Uterus (tissue), 4 donors: ENCODE measurements around the gene IMMP1L. TPM values are rescaled to one million over a fixed set of nuclear protein-coding genes. Genes with fewer than 3 reads are reported as not detected.

ENCODE experiments used
- DNase-seq, 2 donors: peaks; one replicate each; pipeline ENCODE4 v3.0.0-alpha.2; 2019 to 2020
- H3K27ac ChIP-seq, 2 donors: fragments of 200-600 bp; sonication (generic); 1 replicate in 1 of 2; 2 replicates in 1 of 2; pipeline ENCODE4 v1.5.1; 2016 to 2018
- H3K27me3 ChIP-seq, 2 donors: fragments of 200-600 bp; sonication (generic); one replicate each; pipeline ENCODE4 v1.5.1; 2018 to 2019; ENCODE audit warnings: control low read depth in 1 of 2
- H3K36me3 ChIP-seq, 2 donors: fragments of 200-600 bp; sonication (generic); one replicate each; pipeline ENCODE4 v1.5.1; 2019; ENCODE audit warnings: control low read depth in 1 of 2
- H3K4me1 ChIP-seq, 2 donors: fragments of 200-600 bp; sonication (generic); one replicate each; pipeline ENCODE4 v1.5.1; 2018 to 2019; ENCODE audit warnings: control low read depth in 1 of 2
- H3K4me3 ChIP-seq, 2 donors: fragments of 200-600 bp; sonication (generic); 1 replicate in 1 of 2; 2 replicates in 1 of 2; pipeline ENCODE4 v1.5.1; 2018 to 2019; ENCODE audit warnings: mild to moderate bottlenecking in 1 of 2
- H3K9me3 ChIP-seq, 2 donors: fragments of 200-600 bp; sonication (generic); one replicate each; pipeline ENCODE4 v1.5.1; 2019; ENCODE audit warnings: control low read depth in 1 of 2
- CTCF ChIP-seq, 4 experiments: fragments of 200-600 bp in 2 of 4; fragments of 450-650 bp in 2 of 4; sonication (generic) in 2 of 4; IDR thresholded peaks; one replicate each; pipeline ENCODE4 v1.5.1; 2016 to 2019; ENCODE audit warnings: antibody characterized with exemption in 4 of 4, mild to moderate bottlenecking in 2 of 4, moderate library complexity in 1 of 4
- POLR2A ChIP-seq, 2 donors: fragments of 450-650 bp; IDR thresholded peaks; one replicate each; pipeline ENCODE4 v1.6.1; 2016; ENCODE audit warnings: antibody characterized with exemption in 2 of 2, mild to moderate bottlenecking in 1 of 2, moderate library complexity in 1 of 2
- intact Hi-C: fragments of 100-400 bp; cut with DNase I; formaldehyde crosslinking; loops from one replicate; pipeline ENCODE4 v1.15.1; 2023; ENCODE audit warnings: low total_unique reads
- total RNA-seq, 4 donors: library from RNA; depleted of rRNA in 3 of 4; stranded (reverse); fragments of >200 nt in 3 of 4; gene quantifications; one replicate each; pipeline versions ENCODE4 v1.1.0 to v1.2.4, GENCODE V29; 2014 to 2023
- donor health status: DM: yes; HTN: yes; CAD: no.

The IMMP1L gene
- total RNA-seq, 4 donors from 2014 or later, result 2.6 to 32.2 (median 19.8) TPM

GRCh38 chr11:31478223-31478590, 31.2 kb downstream of the IMMP1L start:
- no peaks in the 10 kb centered on the region for H3K9me3 ChIP-seq
- DNase-seq, result no peak
- no peaks in the 10 kb centered on the region for H3K4me1 ChIP-seq
- no peak overlapping the region for H3K27ac ChIP-seq
- no peak for TF ChIP-seq POLR2A (IDR thresholded peaks at IDR 0.05)
- TF ChIP-seq CTCF (IDR thresholded peaks at IDR 0.05), result no peak
- no peaks in the 10 kb centered on the region for H3K36me3 ChIP-seq
- intact Hi-C loops, result no loop called here
- no peak overlapping the region for H3K4me3 ChIP-seq
- H3K27me3 ChIP-seq, result no peaks in the 10 kb centered on the region

GRCh38 chr11:31477528-31478222, 31.7 kb downstream of the IMMP1L start:
- intact Hi-C loops, result no loop called here
- H3K36me3 ChIP-seq, result no peaks in the 10 kb centered on the region
- H3K9me3 ChIP-seq, result no peaks in the 10 kb centered on the region
- no peak overlapping the region for H3K4me3 ChIP-seq
- H3K4me1 ChIP-seq, result no peaks in the 10 kb centered on the region
- TF ChIP-seq POLR2A (IDR thresholded peaks at IDR 0.05) (no peak), CTCF (IDR thresholded peaks at IDR 0.05) (no peak)
- no peaks in the 10 kb centered on the region for H3K27me3 ChIP-seq
- H3K27ac ChIP-seq, result no peak overlapping the region
- no peak for DNase-seq

GRCh38 chr11:31474083-31474482, 35.3 kb downstream of the IMMP1L start:
- no peak for DNase-seq
- Histone ChIP-seq H3K27me3 (no peaks in the 10 kb centered on the region), H3K9me3 (no peaks in the 10 kb centered on the region), H3K27ac (no peak overlapping the region), H3K4me3 (no peak overlapping the region), H3K36me3 (no peaks in the 10 kb centered on the region), H3K4me1 (no peaks in the 10 kb centered on the region)
- TF ChIP-seq POLR2A (IDR thresholded peaks at IDR 0.05) (no peak), CTCF (IDR thresholded peaks at IDR 0.05) (no peak)
- intact Hi-C loops, result no loop called here

- TF ChIP-seq POLR2A (IDR thresholded peaks at IDR 0.05), result no peak
- TF ChIP-seq CTCF (IDR thresholded peaks at IDR 0.05), result no peak
- no peaks in the 10 kb centered on the region for H3K27me3 ChIP-seq
- no peaks in the 10 kb centered on the region for H3K36me3 ChIP-seq
These were observed 45.0 kb downstream of the IMMP1L start for GRCh38 chr11:31464436-31464835.

GRCh38 chr11:31455177-31455576, 54.2 kb downstream of the IMMP1L start:
- TF ChIP-seq CTCF (IDR thresholded peaks at IDR 0.05) (no peak), POLR2A (IDR thresholded peaks at IDR 0.05) (no peak)
- H3K27me3 ChIP-seq, result no peaks in the 10 kb centered on the region
- H3K27ac ChIP-seq, result no peak overlapping the region
- intact Hi-C loops, result no loop called here
- no peaks in the 10 kb centered on the region for H3K9me3 ChIP-seq
- DNase-seq, result no peak
- no peaks in the 10 kb centered on the region for H3K4me1 ChIP-seq
- H3K36me3 ChIP-seq, result no peaks in the 10 kb centered on the region
- no peak overlapping the region for H3K4me3 ChIP-seq

More at GRCh38 chr11:31464436-31464835, 45.0 kb downstream of the IMMP1L start:
- intact Hi-C loops, result no loop called here
- Histone ChIP-seq H3K4me1 (no peaks in the 10 kb centered on the region), H3K4me3 (no peak overlapping the region), H3K9me3 (peaks cover 0 to 4% of the 10 kb centered on the region in 2 donors), H3K27ac (no peak overlapping the region)
- no peak for DNase-seq
